K562 treated with DMSO at 1 percent for 12 hours (cell line): Measurements from ENCODE around the gene ACIN1. TPM values are rescaled to one million over a fixed set of nuclear protein-coding genes. Genes with fewer than 3 reads are reported as not detected.

Experiments
- total RNA-seq: library from RNA; unstranded; fragments of 300-600 nt; gene quantifications from 2 replicates; pipeline ENCODE4 v1.2.3, GENCODE V29; 2022; ENCODE audit not compliant: insufficient read depth

The ACIN1 gene
- total RNA-seq = 64.4 and 136 TPM in 2 replicates

GRCh38 chr14:23094666-23095195 lies at the start of gene ACIN1:
TSS of gene ACIN1 (minus strand) at chr14:23095136. CDS start at chr14:23095112, 24 bp downstream.

GRCh38 chr14:23118506-23119362 lies 23.8 kb upstream of the ACIN1 start, which contains the start of gene CEBPE:
TSS of gene CEBPE (minus strand) at chr14:23119255. CDS start at chr14:23119091, 164 bp downstream.

GRCh38 chr14:23104591-23105347 lies 9.8 kb upstream of the ACIN1 start, which contains the start of gene CIROP:
TSS of gene CIROP (minus strand) at chr14:23104989. CDS start at chr14:23104920, 69 bp downstream.

GRCh38 chr14:23095196-23096108 lies 516 bp upstream of the ACIN1 start, which contains the start of gene C14orf119:
TSS of gene C14orf119 (plus strand) at chr14:23095505. CDS start at chr14:23097659, 2,154 bp downstream.

GRCh38 chr14:23056956-23057756 lies 37.8 kb downstream of the ACIN1 start, which contains the start of gene CDH24:
TSS of gene CDH24 (minus strand) at chr14:23057520. CDS start at chr14:23055733, 1,787 bp downstream.

GRCh38 chr14:23042162-23042965 lies 52.6 kb downstream of the ACIN1 start, which contains the start of gene PSMB11:
TSS of gene PSMB11 (plus strand) at chr14:23042212. CDS start at chr14:23042226, 14 bp downstream.

GRCh38 chr14:23034498-23035302 lies 60.2 kb downstream of the ACIN1 start, which contains the start of gene PSMB5:
TSS of gene PSMB5 (minus strand) at chr14:23034900. CDS start at chr14:23034881, 19 bp downstream.

GRCh38 chr14:23009939-23010726 lies 84.8 kb downstream of the ACIN1 start, which contains the start of gene C14orf93:
TSS of gene C14orf93 (minus strand) at chr14:23010143. CDS start at chr14:22999023, 11,120 bp downstream.

Other genes with a start within 250 kb of the ACIN1 start
- 35.5 and 67.9 TPM in 2 replicates for gene LRP10, start 223.4 kb downstream of the ACIN1 start, total RNA-seq
- 1.4 and 2.4 TPM in 2 replicates for gene REM2, start 211.9 kb downstream of the ACIN1 start, total RNA-seq
- 33.5 and 55.8 TPM in 2 replicates for gene RBM23, start 176.0 kb downstream of the ACIN1 start, total RNA-seq
- 90.7 and 101 TPM in 2 replicates for gene PRMT5, start 165.8 kb downstream of the ACIN1 start, total RNA-seq
- gene HAUS4, start 138.0 kb downstream of the ACIN1 start, total RNA-seq = 103 and 107 TPM in 2 replicates
- 11.3 and 16.2 TPM in 2 replicates for gene AJUBA, start 112.6 kb downstream of the ACIN1 start, total RNA-seq
- gene C14orf93, start 85.0 kb downstream of the ACIN1 start, total RNA-seq = 17.4 and 17.6 TPM in 2 replicates
- 115 and 148 TPM in 2 replicates for gene PSMB5, start 60.2 kb downstream of the ACIN1 start, total RNA-seq
- gene PSMB11, start 52.9 kb downstream of the ACIN1 start, total RNA-seq = not detected in 2 replicates
- gene CDH24, start 37.6 kb downstream of the ACIN1 start, total RNA-seq = 10.6 and 17.6 TPM in 2 replicates
- 44.9 and 45.3 TPM in 2 replicates for gene C14orf119, start 369 bp upstream of the ACIN1 start, total RNA-seq
- gene CIROP, start 9.9 kb upstream of the ACIN1 start, total RNA-seq = not detected in 2 replicates
- gene CEBPE, start 24.1 kb upstream of the ACIN1 start, total RNA-seq = not detected in 2 replicates
- gene SLC7A8, start 88.5 kb upstream of the ACIN1 start, total RNA-seq = 1.3 and 8.0 TPM in 2 replicates
- not detected in 2 replicates for gene RNF212B, start 142.8 kb upstream of the ACIN1 start, total RNA-seq
- 6.4 and 12.9 TPM in 2 replicates for gene HOMEZ, start 191.0 kb upstream of the ACIN1 start, total RNA-seq
- gene PPP1R3E, start 207.7 kb upstream of the ACIN1 start, total RNA-seq = 5.4 and 15.6 TPM in 2 replicates
- gene BCL2L2, start 211.7 kb upstream of the ACIN1 start, total RNA-seq = 16.4 and 24.2 TPM in 2 replicates
- gene PABPN1, start 226.3 kb upstream of the ACIN1 start, total RNA-seq = 78.5 and 118 TPM in 2 replicates